ENCODE data around the gene THUMPD2.

DNA sequence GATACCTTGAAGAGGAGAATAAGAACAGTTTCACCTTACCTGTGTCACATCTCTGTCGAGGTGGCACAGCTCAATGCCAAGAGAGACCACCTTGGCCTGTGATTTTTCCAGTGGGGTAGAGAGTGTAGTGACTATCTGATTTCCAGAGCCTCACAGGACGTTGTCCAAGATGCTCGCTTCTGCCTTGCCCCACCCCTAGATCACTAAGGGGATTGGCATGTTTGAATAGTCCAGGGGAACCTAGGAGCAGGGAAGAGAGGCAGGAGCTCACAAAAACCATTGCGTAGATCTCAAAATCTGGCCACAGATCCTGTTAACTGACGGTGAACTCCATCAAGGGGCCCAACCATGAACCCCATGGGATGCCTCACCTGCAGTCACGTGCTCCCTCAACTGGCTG lies 89.2 kb downstream of the THUMPD2 start:
- TF ChIP-seq, protein P1, sequence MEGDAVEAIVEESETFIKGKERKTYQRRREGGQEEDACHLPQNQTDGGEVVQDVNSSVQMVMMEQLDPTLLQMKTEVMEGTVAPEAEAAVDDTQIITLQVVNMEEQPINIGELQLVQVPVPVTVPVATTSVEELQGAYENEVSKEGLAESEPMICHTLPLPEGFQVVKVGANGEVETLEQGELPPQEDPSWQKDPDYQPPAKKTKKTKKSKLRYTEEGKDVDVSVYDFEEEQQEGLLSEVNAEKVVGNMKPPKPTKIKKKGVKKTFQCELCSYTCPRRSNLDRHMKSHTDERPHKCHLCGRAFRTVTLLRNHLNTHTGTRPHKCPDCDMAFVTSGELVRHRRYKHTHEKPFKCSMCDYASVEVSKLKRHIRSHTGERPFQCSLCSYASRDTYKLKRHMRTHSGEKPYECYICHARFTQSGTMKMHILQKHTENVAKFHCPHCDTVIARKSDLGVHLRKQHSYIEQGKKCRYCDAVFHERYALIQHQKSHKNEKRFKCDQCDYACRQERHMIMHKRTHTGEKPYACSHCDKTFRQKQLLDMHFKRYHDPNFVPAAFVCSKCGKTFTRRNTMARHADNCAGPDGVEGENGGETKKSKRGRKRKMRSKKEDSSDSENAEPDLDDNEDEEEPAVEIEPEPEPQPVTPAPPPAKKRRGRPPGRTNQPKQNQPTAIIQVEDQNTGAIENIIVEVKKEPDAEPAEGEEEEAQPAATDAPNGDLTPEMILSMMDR (IDR thresholded peaks at IDR 0.05; ENCODE audit: low read length): no peak
- no peak for TF ChIP-seq EZH2 (optimal IDR thresholded peaks at IDR 0.05; ENCODE audit: low read depth, low read length)
